Mammary epithelial cell (primary cell): ENCODE data around the gene GOT1.

Experiments
- CTCF ChIP-seq, 2 donors: IDR thresholded peaks in 1 of 2; conservative IDR thresholded peaks in 1 of 2; 2 replicates each; pipeline ENCODE4 v1.5.1; 2011 to 2012; ENCODE audit warnings: inconsistent platforms in 2 of 2, low read length in 2 of 2, mild to moderate bottlenecking in 2 of 2, control low read depth in 1 of 2, low read depth in 1 of 2; ENCODE audit not compliant: insufficient read depth in 1 of 2; ENCODE audit errors: extremely low read depth in 1 of 2
- EZH2 ChIP-seq: IDR thresholded peaks from 2 replicates; pipeline ENCODE4 v1.6.1; 2012; ENCODE audit warnings: low read length, inconsistent platforms, borderline replicate concordance

GRCh38 chr10:99419688-99420087 is 10.7 kb downstream of the GOT1 start:
- no peak for TF ChIP-seq CTCF (conservative IDR thresholded peaks at IDR 0.05 in 1 of 2, IDR thresholded peaks at IDR 0.05 in 1 of 2; ENCODE audit: extremely low read depth in 1 of 2, insufficient read depth in 1 of 2, low read depth in 1 of 2, low read length in 2 of 2)
- no peak for TF ChIP-seq EZH2
